IPS-NIHi7 (cell line): Measurements from ENCODE around the gene FMO2.

ENCODE experiments used
- DNase-seq: peaks from one replicate; pipeline ENCODE4 v3.0.0; 2012; ENCODE audit warnings: mixed read lengths; ENCODE audit errors: extremely low spot score

Gene FMO2

GRCh38 chr1:171256940-171257606 is 72.0 kb downstream of the FMO2 start:
- no peak for DNase-seq

GRCh38 chr1:171257607-171258076 is 72.5 kb downstream of the FMO2 start:
- no peak for DNase-seq

DNA sequence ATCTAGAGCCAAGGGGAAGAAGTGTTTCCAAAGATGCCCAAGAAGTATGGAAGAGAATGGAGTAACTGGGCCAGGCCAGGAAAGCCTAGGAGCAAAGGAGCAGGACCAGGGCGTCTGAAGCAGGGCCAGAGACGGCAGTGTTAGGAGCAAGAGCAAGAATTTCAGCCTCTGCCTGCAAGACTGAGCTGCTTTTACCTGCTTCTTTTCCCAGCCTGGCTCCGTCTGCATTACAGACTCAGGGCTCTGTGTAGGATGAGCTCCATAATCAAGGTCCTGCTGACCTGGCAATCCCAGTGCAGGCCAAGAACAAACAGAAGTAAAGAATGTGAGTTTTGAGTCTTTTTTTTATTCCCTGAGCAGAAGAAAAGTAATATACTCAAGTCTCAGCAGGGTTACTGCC is 73.3 kb downstream of the FMO2 start:
- DNase-seq = no peak

- DNase-seq = no peak
These were observed 73.8 kb downstream of the FMO2 start for GRCh38 chr1:171258943-171259342.
